C4-2B (cell line): ENCODE results near the gene CHD3.
A peak's percentile ranks its signal among the peaks of the same experiment; 100 is the strongest.

Experiments used
- H3K27ac ChIP-seq: fragments of 450-650 bp; 2 replicates; pipeline ENCODE4 v1.5.1; 2017
- ZFX ChIP-seq: fragments of 450-650 bp; IDR thresholded peaks from 2 replicates; pipeline ENCODE4 v1.6.1; 2017
- TF ChIP-seq, protein P1 (sequence below): fragments of 450-650 bp; conservative IDR thresholded peaks from 2 replicates; pipeline ENCODE4 v1.5.1; 2017; ENCODE audit warnings: mild to moderate bottlenecking

Gene CHD3

DNA sequence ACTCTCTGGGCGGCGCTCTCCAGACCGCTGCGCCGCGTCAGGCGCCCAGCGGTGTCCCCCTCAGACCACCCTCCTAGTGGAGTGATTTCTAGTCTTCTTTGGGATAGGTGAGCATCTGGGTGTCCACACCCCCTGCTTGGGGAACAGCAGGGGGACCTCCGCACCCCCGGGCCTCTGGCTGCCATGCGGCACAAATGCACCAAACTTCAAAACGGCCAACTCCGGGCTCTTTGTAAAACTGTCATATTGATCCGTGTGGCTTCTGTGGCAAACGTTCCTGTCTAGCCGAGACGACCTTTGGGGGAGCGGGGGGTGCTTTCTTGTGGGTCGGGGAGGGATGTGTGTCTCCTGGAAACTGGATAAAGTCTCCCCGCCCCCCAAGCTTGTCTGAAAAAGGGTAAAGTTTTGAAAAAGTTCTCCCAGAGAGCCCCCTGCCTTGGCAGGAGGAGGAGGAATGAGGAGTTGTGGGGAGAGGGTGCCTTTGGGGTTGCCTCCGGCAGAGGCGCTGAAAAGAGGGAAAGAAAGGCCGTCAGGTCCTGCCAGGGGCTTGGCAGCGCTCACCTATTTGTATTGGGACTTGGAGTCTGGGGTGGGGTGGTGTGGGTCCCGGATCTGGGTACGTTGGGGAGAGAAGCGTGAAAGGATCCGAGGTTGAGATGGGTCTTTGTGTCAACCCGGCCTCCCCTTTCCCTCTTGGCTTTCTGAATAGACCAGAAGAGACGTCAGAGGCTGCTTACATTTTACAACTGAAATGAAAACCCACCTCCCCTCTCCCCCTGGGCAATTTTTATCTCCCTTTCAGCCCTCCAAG, 2.2 kb upstream of the CHD3 start:
- H3K27ac ChIP-seq = peak overlapping the region; percentile 100
- TF ChIP-seq ZFX = no peak
- TF ChIP-seq, protein P1, sequence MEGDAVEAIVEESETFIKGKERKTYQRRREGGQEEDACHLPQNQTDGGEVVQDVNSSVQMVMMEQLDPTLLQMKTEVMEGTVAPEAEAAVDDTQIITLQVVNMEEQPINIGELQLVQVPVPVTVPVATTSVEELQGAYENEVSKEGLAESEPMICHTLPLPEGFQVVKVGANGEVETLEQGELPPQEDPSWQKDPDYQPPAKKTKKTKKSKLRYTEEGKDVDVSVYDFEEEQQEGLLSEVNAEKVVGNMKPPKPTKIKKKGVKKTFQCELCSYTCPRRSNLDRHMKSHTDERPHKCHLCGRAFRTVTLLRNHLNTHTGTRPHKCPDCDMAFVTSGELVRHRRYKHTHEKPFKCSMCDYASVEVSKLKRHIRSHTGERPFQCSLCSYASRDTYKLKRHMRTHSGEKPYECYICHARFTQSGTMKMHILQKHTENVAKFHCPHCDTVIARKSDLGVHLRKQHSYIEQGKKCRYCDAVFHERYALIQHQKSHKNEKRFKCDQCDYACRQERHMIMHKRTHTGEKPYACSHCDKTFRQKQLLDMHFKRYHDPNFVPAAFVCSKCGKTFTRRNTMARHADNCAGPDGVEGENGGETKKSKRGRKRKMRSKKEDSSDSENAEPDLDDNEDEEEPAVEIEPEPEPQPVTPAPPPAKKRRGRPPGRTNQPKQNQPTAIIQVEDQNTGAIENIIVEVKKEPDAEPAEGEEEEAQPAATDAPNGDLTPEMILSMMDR = no peak

DNA sequence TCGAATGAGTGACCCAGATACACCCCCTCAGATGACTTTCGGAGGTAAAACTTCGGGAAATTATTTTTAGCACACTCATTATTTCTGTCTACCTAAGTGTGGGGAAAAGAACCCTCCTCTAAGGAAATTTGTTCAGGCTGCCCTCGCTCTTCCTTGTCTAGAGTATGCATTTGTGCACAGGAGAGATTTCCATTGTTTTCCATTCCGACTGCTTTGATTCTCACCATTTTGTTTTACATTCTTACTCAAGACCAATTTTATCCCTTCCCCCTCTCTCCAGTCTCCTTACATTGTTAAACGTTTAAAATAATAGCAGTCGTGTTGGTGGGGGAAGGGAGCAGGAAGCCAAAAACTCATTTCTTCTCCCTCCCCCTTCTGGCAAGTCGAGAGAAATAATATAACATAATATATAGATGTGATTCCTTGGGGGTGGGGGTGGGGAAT, 1.5 kb upstream of the CHD3 start:
- H3K27ac ChIP-seq = peak overlapping the region; percentile 100
- TF ChIP-seq, protein P1 = no peak; the same call in 1 of the 2 replicates
- no peak for TF ChIP-seq ZFX

DNA sequence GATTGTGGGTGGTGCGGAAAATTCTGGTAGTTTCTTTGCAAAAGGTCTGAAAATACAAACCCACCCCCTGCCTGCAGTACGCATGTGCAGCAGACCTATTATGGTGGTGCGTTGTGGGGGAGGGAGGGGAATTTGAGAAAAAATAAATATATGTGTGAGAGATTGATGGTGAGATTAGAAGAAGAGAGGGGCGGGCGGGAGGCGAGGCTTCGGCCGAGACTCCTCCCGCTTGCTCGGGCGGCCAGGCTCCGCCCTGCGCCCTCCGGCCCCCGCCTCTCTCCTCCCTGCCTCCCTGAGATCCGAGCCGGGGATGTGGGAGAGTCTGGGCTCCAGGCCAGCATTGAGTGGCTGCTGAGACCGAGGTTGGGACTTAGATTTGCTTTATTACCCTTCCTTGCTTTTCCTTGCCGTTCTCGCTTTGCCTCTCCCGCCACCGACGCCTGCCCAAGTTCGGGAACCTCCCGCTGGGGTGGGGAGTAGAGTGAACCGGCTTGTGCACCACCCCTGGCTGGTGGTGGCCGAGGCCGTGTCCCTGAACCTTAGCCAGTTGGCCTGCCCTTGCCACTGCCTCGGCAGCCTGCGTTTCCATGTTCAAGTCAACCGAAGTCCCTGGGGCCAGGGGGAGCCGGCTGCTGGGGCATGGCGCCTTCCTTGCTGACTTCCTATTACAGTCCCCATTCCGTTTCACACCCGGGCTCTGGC, 956 bp upstream of the CHD3 start:
- TF ChIP-seq, protein P1 = no peak; the same call in 1 of the 2 replicates
- no peak for TF ChIP-seq ZFX
- peak overlapping the region; percentile 100 for H3K27ac ChIP-seq

DNA sequence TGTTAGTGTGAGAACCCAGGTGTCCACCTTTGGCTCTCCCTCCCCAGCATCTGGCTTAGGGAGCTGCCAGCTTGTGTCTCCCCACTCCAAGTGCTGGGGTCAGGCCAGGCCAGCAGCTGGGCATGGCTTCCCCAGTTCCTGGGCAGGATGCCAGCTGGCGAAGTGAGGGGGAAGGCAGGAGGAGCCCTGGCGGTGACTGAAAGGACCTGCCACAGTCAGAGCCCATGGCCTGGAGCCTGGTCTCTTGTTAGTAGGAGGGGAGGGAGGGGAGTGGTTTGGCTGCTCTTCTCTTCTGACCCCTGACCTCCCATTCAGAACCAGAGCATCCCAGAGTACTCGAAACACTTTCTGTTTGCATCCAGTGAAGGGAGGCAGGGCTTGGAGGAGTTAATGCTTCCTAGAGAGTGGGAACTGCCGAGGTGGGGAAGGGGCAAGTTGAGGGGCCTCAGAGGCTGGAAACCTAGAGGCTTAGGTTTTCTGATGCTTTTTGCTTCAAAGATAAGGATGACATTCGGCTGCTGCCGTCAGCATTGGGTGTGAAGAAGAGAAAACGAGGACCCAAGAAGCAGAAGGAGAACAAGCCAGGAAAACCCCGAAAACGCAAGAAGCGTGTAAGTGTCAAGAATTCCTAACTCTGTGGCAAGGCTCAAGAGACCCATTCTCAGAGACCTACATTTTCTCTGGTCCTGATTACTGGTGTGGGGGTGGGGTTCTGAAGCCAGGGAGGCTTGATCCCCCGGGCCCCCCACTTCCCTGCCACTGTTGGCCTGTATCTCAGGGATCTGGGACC, 772 bp downstream of the CHD3 start:
- H3K27ac ChIP-seq = peak overlapping the region; percentile 100
- TF ChIP-seq ZFX = no peak
- TF ChIP-seq, protein P1 = no peak; the same call in 1 of the 2 replicates

DNA sequence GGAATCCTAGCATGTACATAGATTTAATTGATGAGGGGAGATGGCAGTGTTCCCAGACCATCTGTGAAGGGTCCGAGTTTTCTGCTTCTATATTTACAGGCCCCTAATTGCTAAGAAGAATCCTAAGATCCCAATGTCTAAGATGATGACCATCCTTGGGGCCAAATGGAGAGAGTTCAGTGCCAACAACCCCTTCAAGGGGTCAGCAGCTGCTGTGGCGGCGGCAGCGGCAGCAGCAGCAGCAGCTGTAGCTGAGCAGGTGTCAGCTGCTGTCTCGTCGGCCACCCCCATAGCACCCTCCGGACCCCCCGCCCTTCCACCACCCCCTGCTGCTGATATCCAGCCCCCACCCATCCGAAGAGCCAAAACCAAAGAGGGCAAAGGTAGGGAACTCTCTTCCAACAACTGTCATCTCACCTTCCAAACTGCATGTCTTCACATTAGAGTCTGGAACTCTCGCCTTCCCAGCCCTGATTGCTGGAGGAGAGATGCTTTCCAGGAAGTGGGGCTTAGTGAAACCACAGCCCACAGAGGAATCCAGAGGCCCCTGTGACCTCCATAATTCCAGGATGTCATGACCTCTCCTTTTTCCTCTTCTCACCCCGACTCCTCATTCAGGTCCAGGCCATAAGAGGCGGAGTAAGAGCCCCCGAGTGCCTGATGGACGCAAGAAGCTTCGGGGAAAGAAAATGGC, 4.7 kb downstream of the CHD3 start:
- H3K27ac ChIP-seq = no peak overlapping the region
- no peak for TF ChIP-seq ZFX
- TF ChIP-seq, protein P1 = no peak

DNA sequence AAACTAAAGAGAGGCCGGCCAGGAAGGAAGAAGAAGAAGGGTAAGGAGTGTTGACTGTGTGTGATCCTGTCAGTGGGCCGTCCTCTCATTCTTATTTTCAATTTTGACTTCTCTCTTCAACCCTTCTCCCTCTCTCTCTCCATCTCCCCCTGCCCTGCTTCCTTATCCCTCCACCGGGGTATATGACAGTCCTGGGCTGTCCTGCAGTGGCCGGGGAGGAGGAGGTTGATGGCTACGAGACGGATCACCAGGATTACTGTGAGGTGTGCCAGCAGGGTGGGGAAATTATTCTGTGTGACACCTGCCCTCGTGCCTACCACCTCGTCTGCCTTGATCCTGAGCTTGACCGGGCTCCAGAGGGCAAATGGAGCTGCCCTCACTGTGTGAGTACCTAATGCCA, 5.6 kb downstream of the CHD3 start:
- H3K27ac ChIP-seq = no peak overlapping the region
- TF ChIP-seq, protein P1 = no peak
- no peak for TF ChIP-seq ZFX
